Panc1 (cell line): Measurements from ENCODE around the gene OSBPL5. TPM values are rescaled to one million over a fixed set of nuclear protein-coding genes. Genes with fewer than 3 reads are reported as not detected.
A peak's percentile ranks its signal among the peaks of the same experiment; 100 is the strongest.

Experiments
- ATAC-seq: fragments of 200-7000 bp; cut with Tn5 transposase; 2 replicates; pipeline ENCODE4 v1.9.1; 2020; ENCODE audit warnings: mild to moderate bottlenecking, moderate library complexity
- BruUV-seq: library from RNA; stranded (reverse); fragments of 400-500 nt; replicated peaks from 2 replicates; lab custom pipeline; 2021; lab: Mats Ljungman, UMichigan
- CTCF ChIA-PET: fragments of 300-600 bp; sonication (Branson Sonifier 250); formaldehyde crosslinking; loops from one replicate; lab custom pipeline; 2022; ENCODE audit warnings: antibody characterized with exemption; lab: Charles Lee
- POLR2A ChIA-PET: fragments of 300-600 bp; sonication (Branson Sonifier 250); formaldehyde crosslinking; loops from one replicate; lab custom pipeline; 2022; ENCODE audit warnings: antibody characterized with exemption; lab: Charles Lee
- DNase-seq: peaks from one replicate; pipeline ENCODE4 v3.0.0-alpha.2; 2010; ENCODE audit warnings: low read depth, low spot score
- H3K27ac ChIP-seq: 2 replicates; pipeline ENCODE4 v1.5.1; 2011; ENCODE audit warnings: mild to moderate bottlenecking, low read length, inconsistent platforms
- H3K27me3 ChIP-seq: fragments of 200-500 bp; sonication (Bioruptor generic); 2 replicates; pipeline ENCODE4 v1.6.0; 2014; ENCODE audit warnings: low read length, inconsistent platforms; ENCODE audit not compliant: control insufficient read depth, insufficient read depth
- H3K36me3 ChIP-seq: fragments of 200-500 bp; sonication (Bioruptor generic); 2 replicates; pipeline ENCODE4 v1.5.1; 2014; ENCODE audit warnings: inconsistent platforms, mild to moderate bottlenecking, low read length, moderate library complexity; ENCODE audit not compliant: control insufficient read depth, insufficient read depth
- H3K4me1 ChIP-seq: 2 replicates; pipeline ENCODE4 v1.5.1; 2011; ENCODE audit warnings: inconsistent platforms, mild to moderate bottlenecking, low read length, moderate library complexity; ENCODE audit not compliant: control insufficient read depth, insufficient read depth
- H3K4me3 ChIP-seq, 2 experiments: 2 replicates each; pipeline ENCODE4 v1.5.1; 2011 to 2012; ENCODE audit warnings: low read depth in 2 of 2, low read length in 2 of 2, mild to moderate bottlenecking in 2 of 2, inconsistent platforms in 1 of 2, moderate library complexity in 1 of 2
- H3K9me3 ChIP-seq: fragments of 200-500 bp; sonication (Bioruptor generic); 2 replicates; pipeline ENCODE4 v1.5.1; 2014; ENCODE audit warnings: low read depth, mild to moderate bottlenecking, inconsistent platforms, low read length, moderate library complexity; ENCODE audit not compliant: control insufficient read depth, insufficient read depth
- POLR2AphosphoS5 ChIP-seq: IDR thresholded peaks from 2 replicates; pipeline ENCODE4 v1.6.1; 2012; ENCODE audit warnings: mild to moderate bottlenecking, low read depth, low read length, moderate library complexity
- SIN3A ChIP-seq: IDR thresholded peaks from 2 replicates; pipeline ENCODE4 v1.6.1; 2012; ENCODE audit warnings: low read depth, mild to moderate bottlenecking, low read length, moderate library complexity, borderline replicate concordance; ENCODE audit not compliant: insufficient read depth
- TCF7L2 ChIP-seq: IDR thresholded peaks from 2 replicates; pipeline ENCODE4 v1.6.1; 2011; ENCODE audit warnings: mild to moderate bottlenecking, low read depth, low read length, inconsistent platforms
- in situ Hi-C: cut with HindIII; loops from 2 replicates; pipeline ENCODE4 v1.10.0; 2016; ENCODE audit warnings: low sequenced_read_pairs, low pct_unique_long_range_greater_than_20kb
- intact Hi-C: fragments of 100-400 bp; cut with micrococcal nuclease; formaldehyde crosslinking; loops from one replicate; pipeline ENCODE4 v1.10.0; 2022; ENCODE audit not compliant: unreplicated experiment
- total RNA-seq: library from RNA; stranded (reverse); gene quantifications from one replicate; pipeline ENCODE4 v1.2.1, GENCODE V29; 2021; ENCODE audit not compliant: unreplicated experiment
- TF ChIP-seq, protein P1 (sequence below): fragments of 450-650 bp; IDR thresholded peaks from 2 replicates; pipeline ENCODE4 v1.5.1; 2017; ENCODE audit warnings: mild to moderate bottlenecking
- TF ChIP-seq, protein P2 (sequence below), 2 experiments: IDR thresholded peaks; 2 replicates each; pipeline ENCODE4 v1.6.1; 2011 to 2012; ENCODE audit warnings: low read depth in 2 of 2, control low read depth in 1 of 2, low read length in 1 of 2, mild to moderate bottlenecking in 1 of 2, moderate library complexity in 1 of 2; ENCODE audit not compliant: insufficient read depth in 1 of 2

Gene OSBPL5
- total RNA-seq, 1 experiment from 2014 or later, result 20.2 TPM

- Histone ChIP-seq H3K27ac (no peak overlapping the region), H3K36me3 (peaks cover 53% of the 10 kb centered on the region), H3K4me3 (no peak overlapping the region), H3K9me3 (no peaks in the 10 kb centered on the region), H3K27me3 (no peaks in the 10 kb centered on the region), H3K4me1 (peaks cover 5% of the 10 kb centered on the region; the same call in 1 of the 2 replicates)
- DNase-seq (no peak), ATAC-seq (peak; percentile 50)
- TF ChIP-seq, protein P1, sequence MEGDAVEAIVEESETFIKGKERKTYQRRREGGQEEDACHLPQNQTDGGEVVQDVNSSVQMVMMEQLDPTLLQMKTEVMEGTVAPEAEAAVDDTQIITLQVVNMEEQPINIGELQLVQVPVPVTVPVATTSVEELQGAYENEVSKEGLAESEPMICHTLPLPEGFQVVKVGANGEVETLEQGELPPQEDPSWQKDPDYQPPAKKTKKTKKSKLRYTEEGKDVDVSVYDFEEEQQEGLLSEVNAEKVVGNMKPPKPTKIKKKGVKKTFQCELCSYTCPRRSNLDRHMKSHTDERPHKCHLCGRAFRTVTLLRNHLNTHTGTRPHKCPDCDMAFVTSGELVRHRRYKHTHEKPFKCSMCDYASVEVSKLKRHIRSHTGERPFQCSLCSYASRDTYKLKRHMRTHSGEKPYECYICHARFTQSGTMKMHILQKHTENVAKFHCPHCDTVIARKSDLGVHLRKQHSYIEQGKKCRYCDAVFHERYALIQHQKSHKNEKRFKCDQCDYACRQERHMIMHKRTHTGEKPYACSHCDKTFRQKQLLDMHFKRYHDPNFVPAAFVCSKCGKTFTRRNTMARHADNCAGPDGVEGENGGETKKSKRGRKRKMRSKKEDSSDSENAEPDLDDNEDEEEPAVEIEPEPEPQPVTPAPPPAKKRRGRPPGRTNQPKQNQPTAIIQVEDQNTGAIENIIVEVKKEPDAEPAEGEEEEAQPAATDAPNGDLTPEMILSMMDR, result no peak
- TF ChIP-seq TCF7L2 (no peak), POLR2AphosphoS5 (no peak), SIN3A (no peak)
- TF ChIP-seq, protein P2, sequence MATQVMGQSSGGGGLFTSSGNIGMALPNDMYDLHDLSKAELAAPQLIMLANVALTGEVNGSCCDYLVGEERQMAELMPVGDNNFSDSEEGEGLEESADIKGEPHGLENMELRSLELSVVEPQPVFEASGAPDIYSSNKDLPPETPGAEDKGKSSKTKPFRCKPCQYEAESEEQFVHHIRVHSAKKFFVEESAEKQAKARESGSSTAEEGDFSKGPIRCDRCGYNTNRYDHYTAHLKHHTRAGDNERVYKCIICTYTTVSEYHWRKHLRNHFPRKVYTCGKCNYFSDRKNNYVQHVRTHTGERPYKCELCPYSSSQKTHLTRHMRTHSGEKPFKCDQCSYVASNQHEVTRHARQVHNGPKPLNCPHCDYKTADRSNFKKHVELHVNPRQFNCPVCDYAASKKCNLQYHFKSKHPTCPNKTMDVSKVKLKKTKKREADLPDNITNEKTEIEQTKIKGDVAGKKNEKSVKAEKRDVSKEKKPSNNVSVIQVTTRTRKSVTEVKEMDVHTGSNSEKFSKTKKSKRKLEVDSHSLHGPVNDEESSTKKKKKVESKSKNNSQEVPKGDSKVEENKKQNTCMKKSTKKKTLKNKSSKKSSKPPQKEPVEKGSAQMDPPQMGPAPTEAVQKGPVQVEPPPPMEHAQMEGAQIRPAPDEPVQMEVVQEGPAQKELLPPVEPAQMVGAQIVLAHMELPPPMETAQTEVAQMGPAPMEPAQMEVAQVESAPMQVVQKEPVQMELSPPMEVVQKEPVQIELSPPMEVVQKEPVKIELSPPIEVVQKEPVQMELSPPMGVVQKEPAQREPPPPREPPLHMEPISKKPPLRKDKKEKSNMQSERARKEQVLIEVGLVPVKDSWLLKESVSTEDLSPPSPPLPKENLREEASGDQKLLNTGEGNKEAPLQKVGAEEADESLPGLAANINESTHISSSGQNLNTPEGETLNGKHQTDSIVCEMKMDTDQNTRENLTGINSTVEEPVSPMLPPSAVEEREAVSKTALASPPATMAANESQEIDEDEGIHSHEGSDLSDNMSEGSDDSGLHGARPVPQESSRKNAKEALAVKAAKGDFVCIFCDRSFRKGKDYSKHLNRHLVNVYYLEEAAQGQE (IDR thresholded peaks at IDR 0.05; ENCODE audit: insufficient read depth in 1 of 2, low read depth in 2 of 2, low read length in 1 of 2), result no peak
- POLR2A ChIA-PET, result interaction anchor here (0.7 kb wide), 1 partner anchor 20 kb away, joined by 3 read pairs; the partner anchor contains the start of gene CARS1
- CTCF ChIA-PET, result interaction anchor here (0.8 to 5.1 kb wide), 10 partner anchors 8 to 178 kb away, joined by 3 to 72 read pairs (median 4); no protein-coding TSS in a partner anchor
- intact Hi-C loops (no loop called here), in situ Hi-C loops (no loop called here)
- no TSS peak for BruUV-seq
Measured at GRCh38 chr11:3037945-3038271, 127.2 kb downstream of the OSBPL5 start.

Other genes starting within 250 kb of the OSBPL5 start
- 195 TPM for gene PHLDA2, start 235.9 kb downstream of the OSBPL5 start, total RNA-seq
- gene NAP1L4, start 173.0 kb downstream of the OSBPL5 start, total RNA-seq, result 274 TPM
- gene CARS1, start 107.9 kb downstream of the OSBPL5 start, total RNA-seq, result 120 TPM
- not detected for gene MRGPRG, start 53.5 kb upstream of the OSBPL5 start, total RNA-seq
- gene MRGPRE, start 67.1 kb upstream of the OSBPL5 start, total RNA-seq, result 0.13 TPM
- gene ZNF195, start 213.8 kb upstream of the OSBPL5 start, total RNA-seq, result 79.0 TPM